Ovary (tissue), 9 donors: ENCODE results near the gene CNOT6. TPM values are rescaled to one million over a fixed set of nuclear protein-coding genes. Genes with fewer than 3 reads are reported as not detected.
"Not testable (repeated sequence)": the region's sequence is repeated elsewhere in the genome, so short reads cannot be mapped to it uniquely, and the experiment has no call there.

ENCODE experiments used
- DNase-seq, 5 donors: peaks; one replicate each; pipeline ENCODE4 v3.0.0-alpha.2; 2019 to 2020
- H3K27ac ChIP-seq, 2 donors: fragments of 200-600 bp; one replicate each; pipeline versions ENCODE4 v1.5.1 to v1.8.0; 2019 to 2022
- H3K27me3 ChIP-seq: fragments of 200-600 bp; one replicate; pipeline ENCODE4 v1.8.0; 2022
- H3K36me3 ChIP-seq: fragments of 200-600 bp; sonication (generic); one replicate; pipeline ENCODE4 v1.5.1; 2019
- H3K4me1 ChIP-seq: one replicate; pipeline ENCODE4 v1.8.1; 2013; ENCODE audit warnings: mild to moderate bottlenecking, moderate library complexity; ENCODE audit not compliant: insufficient read depth
- H3K4me3 ChIP-seq: fragments of 200-600 bp; sonication (generic); one replicate; pipeline ENCODE4 v1.5.1; 2017
- H3K9me3 ChIP-seq, 2 donors: fragments of 200-600 bp in 1 of 2; sonication (generic) in 1 of 2; one replicate each; pipeline versions ENCODE4 v1.5.1 to v1.8.1; 2013 to 2019; ENCODE audit warnings: mild to moderate bottlenecking in 1 of 2, moderate library complexity in 1 of 2
- EP300 ChIP-seq: sonication (generic); formaldehyde crosslinking; IDR thresholded peaks from one replicate; pipeline ENCODE4 v1.6.1; 2017; ENCODE audit warnings: antibody characterized with exemption
- POLR2A ChIP-seq: fragments of 450-650 bp; IDR thresholded peaks from one replicate; pipeline ENCODE4 v1.6.1; 2017; ENCODE audit warnings: antibody characterized with exemption, mild to moderate bottlenecking, moderate library complexity
- WGBS, 3 donors: extraction: QIAGEN DNeasy Blood & Tissue Kit in 1 of 3; methylation state at CpG; one replicate each; pipeline versions ENCODE4 v1.1.5 to v1.1.7; 2013 to 2017; 5-methylcytosine and 5-hydroxymethylcytosine counted together
- intact Hi-C, 4 donors: fragments of 100-400 bp; cut with DNase I; formaldehyde crosslinking; loops; one replicate each; pipeline versions ENCODE4 v1.11.0 to v1.15.1; 2022 to 2023
- polyA plus RNA-seq, 2 donors: library from polyadenylated mRNA; stranded (reverse); fragments of 200-250 nt in 1 of 2; fragments of 350-450 nt in 1 of 2; fragmentation: Illumina TruSeq in 1 of 2; extraction: RNeasy Lipid Tissue Mini Kit (QIAGEN cat#74804) in 1 of 2; gene quantifications; one replicate each; pipeline ENCODE4 v1.2.3, GENCODE V29; 2013 to 2014
- total RNA-seq, 7 donors: library from RNA; depleted of rRNA in 2 of 7; stranded (reverse); fragments of >200 nt in 2 of 7; fragmentation: NEBNext Ultra II Directional in 3 of 7; extraction: Animal tissue kit (Norgen Biotek cat#: 25700) in 3 of 7; gene quantifications; one replicate each; pipeline versions ENCODE4 v1.1.0 to v1.2.4, GENCODE V29; 2016 to 2023
- TF ChIP-seq, protein P1 (sequence below), 3 donors: fragments of 450-650 bp in 2 of 3; fragments of 200-600 bp in 1 of 3; IDR thresholded peaks; one replicate each; pipeline versions ENCODE4 v1.5.1 to v1.8.0; 2016 to 2022; ENCODE audit warnings: antibody characterized with exemption in 3 of 3, mild to moderate bottlenecking in 1 of 3
- donor health status: DM: no; HTN: no; CAD: no; lungs with moderate emphysema.
- donor health status: DM: no; HTN: no; CAD: no.
- donor health status: Bipolar disorder and iron deficiency.
- donor health status: DM: yes; HTN: yes; CAD: no.
- donor health status: DM: no; HTN: no; CAD: no.
- donor health status: DM: yes; HTN: yes; CAD: no.

CNOT6 gene
- total and polyA plus RNA-seq, 9 donors = 10.3 to 24.9 (median 16.4) TPM

DNA sequence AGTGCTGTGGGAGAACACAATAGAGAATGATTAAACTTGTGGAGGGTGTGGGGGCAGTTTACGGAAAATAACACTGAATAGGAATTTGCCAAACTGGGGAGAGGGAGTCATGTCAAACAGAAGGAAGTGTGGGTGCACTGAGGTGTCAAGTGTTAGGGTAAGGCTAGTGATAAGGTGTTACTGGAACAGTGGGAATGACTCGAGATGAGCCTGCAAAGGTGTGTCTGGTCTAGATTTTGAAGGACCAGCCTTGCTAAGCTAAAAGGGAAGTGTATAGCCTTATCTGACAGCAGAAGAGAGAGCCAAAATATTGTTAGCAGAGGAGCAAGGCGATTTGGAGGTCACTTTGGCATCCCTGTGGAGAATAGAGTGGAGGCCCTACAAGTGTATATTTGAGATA lies 4.2 kb downstream of the CNOT6 start:
- no peak for DNase-seq
- intact Hi-C loops = no loop called here

DNA sequence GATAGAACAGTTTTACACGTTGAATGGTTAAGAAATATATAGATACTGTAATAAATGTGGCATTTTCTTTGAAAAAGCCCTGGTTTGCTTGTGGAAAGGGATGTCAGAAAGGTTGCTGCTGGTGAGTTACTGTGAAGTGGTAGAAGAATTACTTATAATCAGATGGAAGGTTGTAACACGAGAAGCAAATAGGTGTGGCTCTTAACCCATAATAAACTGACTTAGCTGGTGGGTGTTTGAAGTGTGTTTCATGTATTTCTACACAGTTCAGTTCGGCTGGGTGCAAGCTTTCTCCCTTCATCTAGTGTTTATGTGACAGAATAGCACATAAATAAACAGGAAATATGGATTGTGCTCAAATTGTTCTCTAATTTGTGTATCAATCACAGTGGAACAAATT lies 5.5 kb downstream of the CNOT6 start:
- intact Hi-C loops = no loop called here
- Histone ChIP-seq H3K36me3 (no peaks in the 10 kb centered on the region), H3K27me3 (no peaks in the 10 kb centered on the region), H3K4me1 (peaks cover 9% of the 10 kb centered on the region), H3K9me3 (no peaks in the 10 kb centered on the region), H3K27ac (no peak overlapping the region), H3K4me3 (no peak overlapping the region)
- WGBS, 3 donors = 47 to 52% (median 48%) methylated on average over 3 of the region's 3 CpGs
- no peak for DNase-seq
- TF ChIP-seq, protein P1, sequence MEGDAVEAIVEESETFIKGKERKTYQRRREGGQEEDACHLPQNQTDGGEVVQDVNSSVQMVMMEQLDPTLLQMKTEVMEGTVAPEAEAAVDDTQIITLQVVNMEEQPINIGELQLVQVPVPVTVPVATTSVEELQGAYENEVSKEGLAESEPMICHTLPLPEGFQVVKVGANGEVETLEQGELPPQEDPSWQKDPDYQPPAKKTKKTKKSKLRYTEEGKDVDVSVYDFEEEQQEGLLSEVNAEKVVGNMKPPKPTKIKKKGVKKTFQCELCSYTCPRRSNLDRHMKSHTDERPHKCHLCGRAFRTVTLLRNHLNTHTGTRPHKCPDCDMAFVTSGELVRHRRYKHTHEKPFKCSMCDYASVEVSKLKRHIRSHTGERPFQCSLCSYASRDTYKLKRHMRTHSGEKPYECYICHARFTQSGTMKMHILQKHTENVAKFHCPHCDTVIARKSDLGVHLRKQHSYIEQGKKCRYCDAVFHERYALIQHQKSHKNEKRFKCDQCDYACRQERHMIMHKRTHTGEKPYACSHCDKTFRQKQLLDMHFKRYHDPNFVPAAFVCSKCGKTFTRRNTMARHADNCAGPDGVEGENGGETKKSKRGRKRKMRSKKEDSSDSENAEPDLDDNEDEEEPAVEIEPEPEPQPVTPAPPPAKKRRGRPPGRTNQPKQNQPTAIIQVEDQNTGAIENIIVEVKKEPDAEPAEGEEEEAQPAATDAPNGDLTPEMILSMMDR (IDR thresholded peaks at IDR 0.05) = no peak
- TF ChIP-seq EP300 (no peak), POLR2A (no peak)

More for the DNA sequence above, 4.2 kb downstream of the CNOT6 start:
- WGBS, 3 donors = 80 to 81% (median 81%) methylated on average over 3 of the region's 3 CpGs
- no peak overlapping the region for H3K4me3 ChIP-seq
- H3K36me3 ChIP-seq = no peaks in the 10 kb centered on the region
- H3K9me3 ChIP-seq = no peaks in the 10 kb centered on the region
- peaks cover 9% of the 10 kb centered on the region for H3K4me1 ChIP-seq
- no peaks in the 10 kb centered on the region for H3K27me3 ChIP-seq
- H3K27ac ChIP-seq = no peak overlapping the region
- TF ChIP-seq EP300 = no peak
- TF ChIP-seq, protein P1 (IDR thresholded peaks at IDR 0.05) = no peak
- TF ChIP-seq POLR2A = no peak

DNA sequence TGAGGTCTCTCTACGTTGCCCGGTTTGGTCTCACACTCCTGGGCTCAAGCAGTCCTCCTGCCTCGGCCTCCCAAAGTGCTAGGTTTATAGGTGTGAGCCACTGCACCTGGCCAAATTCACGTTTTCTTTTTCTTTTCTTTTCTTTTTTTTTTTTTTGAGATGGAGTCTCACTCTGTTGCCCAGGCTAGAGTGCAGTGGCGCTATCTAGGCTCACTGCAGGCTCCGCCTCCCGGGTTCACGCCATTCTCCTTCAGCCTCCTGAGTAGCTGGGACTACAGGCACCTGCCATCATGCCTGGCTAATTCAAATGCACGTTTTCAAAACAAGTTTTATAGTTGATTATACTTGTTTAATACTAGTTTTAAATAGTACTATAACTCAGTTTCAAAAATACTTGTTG lies 6.1 kb downstream of the CNOT6 start:
- H3K9me3 ChIP-seq, H3K27ac ChIP-seq, H3K36me3 ChIP-seq, H3K4me1 ChIP-seq, H3K4me3 ChIP-seq, DNase-seq, H3K27me3 ChIP-seq, intact Hi-C loops: not testable (repeated sequence)
- 90% methylated on average over 9 of the region's 9 CpGs for WGBS, 3 donors

DNA sequence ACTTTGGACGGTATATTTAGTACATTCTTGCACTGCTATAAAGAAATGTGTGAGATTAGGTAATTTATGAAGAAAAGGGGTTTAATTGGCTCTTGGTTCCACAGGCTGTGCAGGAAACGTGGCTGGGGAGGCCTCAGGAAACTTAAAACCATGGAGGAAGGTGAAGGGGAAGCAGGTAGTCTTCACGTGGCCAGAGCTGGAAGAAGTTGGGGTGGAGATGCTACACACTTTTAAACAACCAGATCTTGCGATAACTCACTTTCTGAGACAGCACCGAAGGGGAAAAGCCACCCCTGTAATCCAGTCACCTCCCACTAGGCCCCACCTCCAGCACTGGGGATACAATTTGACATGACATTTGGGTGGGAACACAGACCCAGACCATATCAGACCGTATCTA lies 13.5 kb downstream of the CNOT6 start:
- intact Hi-C loops = no loop called here
- no peak overlapping the region for H3K27ac ChIP-seq
- H3K4me3 ChIP-seq = no peak overlapping the region
- no peaks in the 10 kb centered on the region for H3K27me3 ChIP-seq
- peaks cover 2% of the 10 kb centered on the region for H3K4me1 ChIP-seq
- no peaks in the 10 kb centered on the region for H3K9me3 ChIP-seq
- no peak for DNase-seq
- TF ChIP-seq EP300 = no peak
- TF ChIP-seq, protein P1 (IDR thresholded peaks at IDR 0.05) = no peak
- WGBS, 3 donors = 81 to 86% (median 83%) methylated on average over 6 of the region's 6 CpGs
- no peaks in the 10 kb centered on the region for H3K36me3 ChIP-seq

DNA sequence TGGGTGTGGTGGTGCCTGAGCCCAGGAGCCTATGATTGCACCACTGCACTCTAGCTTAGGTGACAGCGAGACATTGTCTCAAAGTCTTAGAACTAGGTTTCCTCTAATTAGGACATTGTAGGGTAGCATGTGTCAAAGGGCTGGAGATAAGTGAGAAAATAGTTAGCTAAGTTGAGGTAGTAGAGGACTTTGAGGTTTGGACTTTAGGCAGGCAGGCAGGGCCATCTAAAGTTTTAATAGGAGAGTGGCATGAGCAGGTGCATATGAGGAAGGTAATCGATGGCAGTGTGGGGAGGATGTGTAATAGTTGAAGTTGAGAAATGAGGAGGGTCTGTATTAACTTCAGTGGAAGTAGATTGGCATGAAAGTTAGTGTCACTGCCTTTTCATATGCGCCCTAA lies 21.1 kb downstream of the CNOT6 start:
- Histone ChIP-seq H3K4me3 (no peak overlapping the region), H3K4me1 (peaks cover 3% of the 10 kb centered on the region), H3K36me3 (no peaks in the 10 kb centered on the region), H3K27me3 (no peaks in the 10 kb centered on the region), H3K9me3 (no peaks in the 10 kb centered on the region), H3K27ac (no peak overlapping the region)
- intact Hi-C loops = no loop called here
- 96 to 98% (median 96%) methylated on average over 3 of the region's 3 CpGs for WGBS, 3 donors
- DNase-seq = no peak
- TF ChIP-seq, protein P1 (IDR thresholded peaks at IDR 0.05) = no peak

DNA sequence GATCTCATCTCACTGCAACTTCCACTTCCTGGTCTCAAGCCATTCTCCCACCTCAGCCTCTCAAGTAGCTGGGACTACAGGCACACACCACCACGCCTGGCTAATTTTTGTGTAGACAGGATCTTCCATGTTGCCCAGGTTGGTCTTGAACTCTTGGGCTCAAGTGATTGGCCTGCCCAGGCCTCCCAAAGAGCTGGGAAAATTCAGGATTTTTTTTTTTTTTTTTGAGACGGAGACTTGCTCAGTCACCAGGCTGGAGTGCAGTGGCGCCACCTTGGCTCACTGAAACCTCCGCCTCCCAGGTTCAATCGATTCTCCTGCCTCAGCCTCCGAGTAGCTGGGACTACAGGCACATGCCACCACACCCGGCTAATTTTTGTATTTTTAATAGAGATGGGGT lies 21.8 kb downstream of the CNOT6 start:
- intact Hi-C loops, H3K27me3 ChIP-seq, H3K4me1 ChIP-seq, H3K36me3 ChIP-seq, H3K27ac ChIP-seq, H3K4me3 ChIP-seq, H3K9me3 ChIP-seq, DNase-seq: not testable (repeated sequence)
- WGBS, 3 donors = 95 to 98% (median 96%) methylated on average over 7 of the region's 7 CpGs
